Endothelial cell of umbilical vein (primary cell): ENCODE data around the gene MED12L. TPM values are rescaled to one million over a fixed set of nuclear protein-coding genes. Genes with fewer than 3 reads are reported as not detected.

Experiments
- BruUV-seq: library from RNA; stranded (reverse); fragments of 400-500 nt; replicated peaks from 2 replicates; lab custom pipeline; 2021; lab: Mats Ljungman, UMichigan
- CTCF ChIA-PET: fragments of 300-600, 350-600 bp; sonication (Branson Sonifier 250); formaldehyde crosslinking; loops from one replicate; lab custom pipeline; 2021; ENCODE audit warnings: antibody characterized with exemption, inconsistent platforms; lab: Charles Lee
- POLR2A ChIA-PET: fragments of 300-600, 350-600 bp; sonication (Branson Sonifier 250); formaldehyde crosslinking; loops from one replicate; lab custom pipeline; 2021; ENCODE audit warnings: antibody characterized with exemption, inconsistent platforms; lab: Charles Lee
- DNase-seq: peaks from one replicate; pipeline ENCODE4 v3.0.0-alpha.2; 2011; ENCODE audit warnings: low read depth, low spot score
- FAIRE-seq: peaks from 2 replicates; lab custom pipeline; 2011; peaks lifted over from hg19 to GRCh38; lab: Jason Lieb, UNC
- H2AFZ ChIP-seq: 2 replicates; pipeline ENCODE4 v1.6.0; 2012; ENCODE audit warnings: low read depth, low read length, control low read depth, inconsistent platforms
- H3K27ac ChIP-seq: 2 replicates; pipeline ENCODE4 v1.5.1; 2011; ENCODE audit warnings: low read depth, mild to moderate bottlenecking, control low read depth, low read length, moderate library complexity; ENCODE audit not compliant: insufficient read depth
- H3K27me3 ChIP-seq, 2 experiments: 2 replicates each; pipeline versions ENCODE4 v1.6.0 to v1.6.1; 2011; ENCODE audit warnings: low read length in 2 of 2, mixed read lengths in 1 of 2; ENCODE audit not compliant: control insufficient read depth in 2 of 2, insufficient read depth in 2 of 2
- H3K36me3 ChIP-seq, 2 experiments: 2 replicates in 1 of 2; 3 replicates in 1 of 2; pipeline ENCODE4 v1.5.1; 2011; ENCODE audit warnings: low read length in 2 of 2, mild to moderate bottlenecking in 1 of 2, moderate library complexity in 1 of 2; ENCODE audit not compliant: control insufficient read depth in 2 of 2, insufficient read depth in 2 of 2; ENCODE audit errors: extremely low read depth in 1 of 2
- H3K4me1 ChIP-seq: 3 replicates; pipeline ENCODE4 v1.5.1; 2011; ENCODE audit warnings: mild to moderate bottlenecking, low read length; ENCODE audit not compliant: control insufficient read depth, insufficient read depth; ENCODE audit errors: extremely low read depth
- H3K4me2 ChIP-seq: 2 replicates; pipeline ENCODE4 v1.6.1; 2011; ENCODE audit warnings: low read length, control low read depth, mixed read lengths; ENCODE audit not compliant: insufficient read depth
- H3K4me3 ChIP-seq, 3 experiments: fragments of 200-600 bp in 1 of 3; sonication (generic), shearing (Covaris generic) in 1 of 3; replicated peaks in 1 of 3; 2 replicates each; pipeline ENCODE4 v1.5.1; 2011 to 2016; ENCODE audit warnings: control low read depth in 3 of 3, low read length in 3 of 3, mild to moderate bottlenecking in 2 of 3, inconsistent platforms in 1 of 3, low read depth in 1 of 3, moderate library complexity in 1 of 3; ENCODE audit not compliant: insufficient read depth in 1 of 3
- H3K79me2 ChIP-seq: 2 replicates; pipeline ENCODE4 v1.6.0; 2012; ENCODE audit warnings: low read length, inconsistent platforms; ENCODE audit not compliant: control insufficient read depth, insufficient read depth
- H3K9ac ChIP-seq: replicated peaks from 2 replicates; pipeline ENCODE3; 2011; ENCODE audit warnings: low read length, control low read depth; ENCODE audit not compliant: insufficient read depth; ENCODE audit errors: extremely low read depth
- H3K9me1 ChIP-seq: replicated peaks from 3 replicates; pipeline ENCODE4 v1.6.0; 2011; ENCODE audit warnings: mild to moderate bottlenecking, low read length; ENCODE audit not compliant: control insufficient read depth, insufficient read depth; ENCODE audit errors: extremely low read depth
- H3K9me3 ChIP-seq: replicated peaks from 2 replicates; pipeline ENCODE4 v1.5.1; 2012; ENCODE audit warnings: low read length, inconsistent platforms; ENCODE audit not compliant: control insufficient read depth, insufficient read depth
- H4K20me1 ChIP-seq: replicated peaks from 2 replicates; pipeline ENCODE3; 2011; ENCODE audit warnings: mild to moderate bottlenecking, low read length; ENCODE audit not compliant: control insufficient read depth, insufficient read depth; ENCODE audit errors: extremely low read depth
- EZH2 ChIP-seq: IDR thresholded peaks from 2 replicates; pipeline ENCODE4 v1.6.1; 2012; ENCODE audit warnings: borderline replicate concordance, low read depth, mild to moderate bottlenecking, moderate library complexity, low read length, inconsistent platforms; ENCODE audit not compliant: severe bottlenecking
- FOS ChIP-seq: IDR thresholded peaks from 2 replicates; pipeline ENCODE4 v1.6.1; 2011; ENCODE audit warnings: mild to moderate bottlenecking, low read length, moderate library complexity, borderline replicate concordance; ENCODE audit not compliant: insufficient read depth
- GATA2 ChIP-seq: IDR thresholded peaks from 2 replicates; pipeline ENCODE4 v1.7.0; 2011; ENCODE audit warnings: low read depth, mild to moderate bottlenecking, moderate library complexity, mixed read lengths, low read length; ENCODE audit not compliant: insufficient read length, insufficient read depth
- JUN ChIP-seq: IDR thresholded peaks from 2 replicates; pipeline ENCODE4 v1.6.1; 2011; ENCODE audit warnings: borderline replicate concordance, low read depth; ENCODE audit not compliant: insufficient read length, insufficient read depth
- MYC ChIP-seq: IDR thresholded peaks from one replicate; pipeline ENCODE4 v1.6.1; 2011; ENCODE audit warnings: mild to moderate bottlenecking, low read depth, low read length
- POLR2A ChIP-seq: IDR thresholded peaks from 2 replicates; pipeline ENCODE4 v1.6.1; 2012; ENCODE audit warnings: low read depth, mild to moderate bottlenecking, control low read depth, low read length
- dilution Hi-C: fragments of 300-500 bp; cut with MboI; formaldehyde crosslinking; loops from one replicate; pipeline ENCODE4 v1.15.0; 2019; ENCODE audit warnings: low sequenced_read_pairs; ENCODE audit not compliant: extremely low pct_ligation_motif_present
- intact Hi-C: fragments of 100-400 bp; cut with micrococcal nuclease; formaldehyde crosslinking; loops from one replicate; pipeline ENCODE4 v1.10.0; 2022
- polyA plus RNA-seq, 4 experiments: library from polyadenylated mRNA; depleted of rRNA in 3 of 4; stranded (reverse) in 3 of 4; unstranded in 1 of 4; fragments of >200 nt; gene quantifications; 2 replicates each; pipeline versions ENCODE4 v1.2.1 to v1.2.3, GENCODE V29; 2011 to 2012; ENCODE audit warnings: missing spikeins in 1 of 4
- total RNA-seq: library from RNA; stranded (reverse); gene quantifications from 2 replicates; pipeline ENCODE4 v1.2.3, GENCODE V29; 2021
- TF ChIP-seq, protein P1 (sequence below): IDR thresholded peaks from 2 replicates; pipeline ENCODE4 v1.6.1; 2011; ENCODE audit not compliant: insufficient read depth, insufficient read length

The MED12L gene
- total and polyA plus RNA-seq, 2 donors (not counting 3 experiments of a cell fraction or from before 2014, with no cell fraction given): 0.03 to 0.27 TPM

DNA sequence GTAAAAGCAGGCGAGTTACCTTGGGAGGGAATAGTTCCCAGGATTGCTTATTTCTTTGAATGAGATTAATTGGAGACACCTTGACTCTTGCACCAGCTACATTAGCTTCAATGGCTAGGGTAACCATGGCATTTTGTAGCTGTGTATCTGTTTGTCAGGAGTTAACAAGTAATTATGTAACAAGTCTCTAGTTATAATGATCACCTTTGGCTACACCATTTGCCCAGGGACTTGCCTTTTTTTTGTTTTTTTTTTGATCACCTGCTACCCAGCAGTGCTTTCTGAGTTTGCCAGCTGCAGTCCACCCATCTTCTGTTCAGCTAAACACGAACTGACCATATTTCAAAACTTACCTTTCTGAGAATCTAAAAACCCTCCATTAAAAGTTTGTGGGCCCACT lies 2.2 kb downstream of the MED12L start:
- dilution Hi-C loops: no loop called here
- BruUV-seq: no TSS peak
- peaks cover 32 to 50% of the 10 kb centered on the region in 2 experiments for H3K27me3 ChIP-seq
- no peaks in the 10 kb centered on the region for H3K9me1 ChIP-seq
- no peaks in the 10 kb centered on the region for H3K9me3 ChIP-seq
- ChIA-PET POLR2A (no interaction called here), CTCF (interaction anchor here (1.6 to 2.5 kb wide), 2 partner anchors 17 to 384 kb away, joined by 3 to 14 read pairs; partner anchors contain the start of gene ERICH6)
- no peak overlapping the region for H3K9ac ChIP-seq
- TF ChIP-seq EZH2 (no peak), FOS (no peak), JUN (no peak)
- H4K20me1 ChIP-seq: no peaks in the 10 kb centered on the region
- no peak overlapping the region for H3K27ac ChIP-seq
- no peaks in the 10 kb centered on the region for H3K4me1 ChIP-seq
- H3K36me3 ChIP-seq: no peaks in the 10 kb centered on the region
- intact Hi-C loops: loop anchor here (2.0 to 5.0 kb wide), 4 partner anchors 75 to 485 kb away; partner anchors contain the start of gene SELENOT
- FAIRE-seq (no peak), DNase-seq (no peak)
- H3K4me2 ChIP-seq: no peak overlapping the region
- H2AFZ ChIP-seq: no peak overlapping the region
- H3K79me2 ChIP-seq: no peaks in the 10 kb centered on the region
- no peak overlapping the region for H3K4me3 ChIP-seq

DNA sequence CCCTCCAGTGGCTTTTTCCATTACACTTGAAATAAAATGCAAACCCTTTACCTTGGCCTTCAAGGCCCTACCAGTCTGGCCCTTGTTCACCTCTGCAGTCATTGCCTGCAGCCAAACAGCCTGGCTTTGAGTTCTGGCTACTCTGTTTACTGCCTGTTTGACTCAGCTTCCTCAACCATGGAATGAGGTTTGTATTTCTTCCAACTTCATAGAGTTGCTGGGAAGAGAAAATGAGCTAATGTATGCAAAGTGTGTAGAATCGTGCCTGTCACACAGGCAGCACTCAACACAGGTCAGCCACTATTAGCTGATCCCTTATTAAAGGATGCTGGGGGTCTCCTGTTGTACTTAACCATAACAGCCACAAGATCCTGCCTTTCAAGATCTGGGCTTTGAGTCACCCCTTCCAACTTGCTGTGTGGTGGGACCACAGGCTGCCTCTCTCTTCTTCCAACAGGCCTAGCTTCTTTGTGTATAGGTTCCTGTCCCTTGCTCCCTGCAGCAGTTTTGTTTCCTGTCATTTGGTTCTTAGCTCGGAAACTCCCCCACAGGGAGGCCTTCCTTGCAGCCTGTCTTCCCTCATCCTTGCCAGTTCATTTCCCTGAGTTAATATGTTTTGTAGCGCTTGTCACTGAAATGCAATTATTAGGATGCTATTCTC lies 6.4 kb downstream of the MED12L start:
- no peak overlapping the region for H3K27ac ChIP-seq
- H3K27me3 ChIP-seq: peaks cover 22 to 38% of the 10 kb centered on the region in 2 experiments
- DNase-seq (no peak), FAIRE-seq (no peak)
- no peaks in the 10 kb centered on the region for H4K20me1 ChIP-seq
- H2AFZ ChIP-seq: no peak overlapping the region
- intact Hi-C loops: no loop called here
- TF ChIP-seq EZH2 (no peak), FOS (no peak), MYC (no peak), GATA2 (no peak), JUN (no peak), POLR2A (no peak)
- TF ChIP-seq, protein P1, sequence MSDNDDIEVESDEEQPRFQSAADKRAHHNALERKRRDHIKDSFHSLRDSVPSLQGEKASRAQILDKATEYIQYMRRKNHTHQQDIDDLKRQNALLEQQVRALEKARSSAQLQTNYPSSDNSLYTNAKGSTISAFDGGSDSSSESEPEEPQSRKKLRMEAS: no peak
- no peak overlapping the region for H3K4me3 ChIP-seq
- BruUV-seq: no TSS peak
- no peak overlapping the region for H3K9ac ChIP-seq
- no peaks in the 10 kb centered on the region for H3K79me2 ChIP-seq
- no peaks in the 10 kb centered on the region for H3K9me1 ChIP-seq
- no peaks in the 10 kb centered on the region for H3K4me1 ChIP-seq
- POLR2A ChIA-PET: no interaction called here
- CTCF ChIA-PET: interaction anchor here (1.1 to 1.7 kb wide), 2 partner anchors 9 to 25 kb away, joined by 3 to 4 read pairs; no protein-coding TSS in a partner anchor
- no peaks in the 10 kb centered on the region for H3K36me3 ChIP-seq
- no peaks in the 10 kb centered on the region for H3K9me3 ChIP-seq
- H3K4me2 ChIP-seq: no peak overlapping the region
- dilution Hi-C loops: no loop called here
